H1 (cell line): ENCODE results near the gene IRGC. TPM values are rescaled to one million over a fixed set of nuclear protein-coding genes. Genes with fewer than 3 reads are reported as not detected.

Experiments
- CTCF ChIA-PET: fragments of 300-600 bp; sonication (Branson Sonifier 250); formaldehyde crosslinking; loops from one replicate; lab custom pipeline; 2021; ENCODE audit not compliant: partially characterized antibody; lab: Charles Lee
- POLR2A ChIA-PET: fragments of 300-600 bp; sonication (Branson Sonifier 250); formaldehyde crosslinking; loops from one replicate; lab custom pipeline; 2021; ENCODE audit warnings: inconsistent platforms; ENCODE audit not compliant: partially characterized antibody; lab: Charles Lee
- DNase-seq, 2 experiments: peaks; one replicate each; pipeline versions ENCODE4 v3.0.0 to v3.0.0-alpha.2; 2010 to 2022; ENCODE audit warnings: low spot score in 2 of 2, low read depth in 1 of 2, mixed read lengths in 1 of 2
- FAIRE-seq: peaks from 2 replicates; lab custom pipeline; 2011; peaks lifted over from hg19 to GRCh38; lab: Jason Lieb, UNC
- H2AFZ ChIP-seq: 2 replicates; pipeline ENCODE4 v1.8.1; 2012; ENCODE audit warnings: low read length, inconsistent platforms
- H2AK5ac ChIP-seq: 2 replicates; pipeline ENCODE4 v1.6.1; 2013; ENCODE audit warnings: low read depth, low read length
- H2BK120ac ChIP-seq: replicated peaks from 2 replicates; pipeline ENCODE3; 2013; ENCODE audit warnings: low read depth, low read length, inconsistent platforms
- H2BK12ac ChIP-seq: 2 replicates; pipeline ENCODE4 v1.6.1; 2013; ENCODE audit warnings: low read depth, low read length
- H2BK15ac ChIP-seq: 2 replicates; pipeline ENCODE4 v1.6.1; 2013; ENCODE audit warnings: low read length
- H2BK20ac ChIP-seq: 2 replicates; pipeline ENCODE4 v1.6.1; 2013; ENCODE audit warnings: low read length
- H2BK5ac ChIP-seq: 2 replicates; pipeline ENCODE4 v1.6.1; 2013; ENCODE audit warnings: low read depth, low read length
- H3K14ac ChIP-seq: 2 replicates; pipeline ENCODE4 v1.6.1; 2013; ENCODE audit warnings: inconsistent platforms; ENCODE audit not compliant: insufficient read length
- H3K18ac ChIP-seq: 2 replicates; pipeline ENCODE4 v1.6.1; 2013; ENCODE audit warnings: low read length; ENCODE audit errors: extremely low read depth
- H3K23ac ChIP-seq: 2 replicates; pipeline ENCODE4 v1.6.1; 2013; ENCODE audit warnings: inconsistent platforms; ENCODE audit not compliant: insufficient read length
- H3K23me2 ChIP-seq: 2 replicates; pipeline ENCODE4 v1.6.1; 2013; ENCODE audit warnings: low read depth, low read length
- H3K27ac ChIP-seq: 2 replicates; pipeline ENCODE4 v1.6.1; 2011; ENCODE audit warnings: low read depth, low read length, inconsistent platforms
- H3K27me3 ChIP-seq, 4 experiments: replicated peaks in 1 of 4; 1 replicate in 1 of 4; 2 replicates in 3 of 4; pipeline versions ENCODE4 v1.6.1 to v1.8.1; 2011 to 2013; ENCODE audit warnings: low read length in 3 of 4, mild to moderate bottlenecking in 3 of 4, inconsistent platforms in 2 of 4, mixed read lengths in 2 of 4, moderate library complexity in 1 of 4; ENCODE audit not compliant: control insufficient read depth in 3 of 4, insufficient read depth in 3 of 4; ENCODE audit errors: extremely low read depth in 1 of 4
- H3K36me3 ChIP-seq, 4 experiments: 2 replicates each; pipeline versions ENCODE4 v1.6.1 to v1.8.1; 2011 to 2013; ENCODE audit warnings: mild to moderate bottlenecking in 4 of 4, low read length in 3 of 4, moderate library complexity in 2 of 4, control low read depth in 1 of 4, inconsistent platforms in 1 of 4; ENCODE audit not compliant: insufficient read depth in 4 of 4, control insufficient read depth in 2 of 4
- H3K4ac ChIP-seq: replicated peaks from 2 replicates; pipeline ENCODE3; 2013; ENCODE audit warnings: low read length, low read depth, mixed read lengths, inconsistent platforms; ENCODE audit not compliant: insufficient read length
- H3K4me1 ChIP-seq, 4 experiments: replicated peaks in 1 of 4; 1 replicate in 1 of 4; 2 replicates in 3 of 4; pipeline versions ENCODE4 v1.6.1 to v1.8.1; 2011 to 2013; ENCODE audit warnings: low read length in 3 of 4, inconsistent platforms in 2 of 4, mixed read lengths in 1 of 4; ENCODE audit not compliant: insufficient read depth in 4 of 4, control insufficient read depth in 3 of 4
- H3K4me2 ChIP-seq, 2 experiments: 2 replicates each; pipeline versions ENCODE4 v1.6.1 to v1.8.1; 2011 to 2013; ENCODE audit warnings: low read depth in 2 of 2, low read length in 2 of 2, control low read depth in 1 of 2, inconsistent platforms in 1 of 2, mild to moderate bottlenecking in 1 of 2; ENCODE audit not compliant: insufficient read depth in 1 of 2
- H3K4me3 ChIP-seq, 4 experiments: fragments of 200-600, 300-600 bp in 1 of 4; sonication (generic), shearing (Covaris generic), sonication (Bioruptor Twin) in 1 of 4; 2 replicates each; pipeline versions ENCODE4 v1.5.1 to v1.8.1; 2011 to 2016; ENCODE audit warnings: low read length in 4 of 4, low read depth in 3 of 4, control low read depth in 2 of 4, inconsistent platforms in 2 of 4, mild to moderate bottlenecking in 2 of 4, mixed read lengths in 1 of 4, moderate library complexity in 1 of 4; ENCODE audit not compliant: insufficient read depth in 2 of 4; ENCODE audit errors: extremely low read depth in 1 of 4
- H3K56ac ChIP-seq: replicated peaks from 2 replicates; pipeline ENCODE3; 2013; ENCODE audit warnings: low read depth, mild to moderate bottlenecking, mixed read lengths, low read length, inconsistent platforms; ENCODE audit not compliant: insufficient read length
- H3K79me1 ChIP-seq: 2 replicates; pipeline ENCODE4 v1.6.1; 2013; ENCODE audit warnings: low read depth, low read length, control low read depth
- H3K79me2 ChIP-seq, 2 experiments: 2 replicates each; pipeline versions ENCODE4 v1.6.1 to v1.8.1; 2012 to 2013; ENCODE audit warnings: low read length in 2 of 2, mild to moderate bottlenecking in 2 of 2, inconsistent platforms in 1 of 2; ENCODE audit not compliant: insufficient read depth in 2 of 2, control insufficient read depth in 1 of 2
- H3K9ac ChIP-seq, 4 experiments: replicated peaks in 1 of 4; 1 replicate in 1 of 4; 2 replicates in 3 of 4; pipeline versions ENCODE4 v1.6.1 to v1.8.1; 2011 to 2013; ENCODE audit warnings: low read depth in 3 of 4, low read length in 3 of 4, control low read depth in 2 of 4, mild to moderate bottlenecking in 2 of 4, moderate library complexity in 2 of 4, inconsistent platforms in 1 of 4; ENCODE audit errors: extremely low read depth in 1 of 4
- H3K9me3 ChIP-seq, 2 experiments: 2 replicates each; pipeline versions ENCODE4 v1.6.1 to v1.8.1; 2012 to 2013; ENCODE audit warnings: mild to moderate bottlenecking in 2 of 2, moderate library complexity in 2 of 2, control low read depth in 1 of 2, inconsistent platforms in 1 of 2, low read depth in 1 of 2, low read length in 1 of 2, mixed read lengths in 1 of 2; ENCODE audit not compliant: insufficient read depth in 2 of 2
- H4K20me1 ChIP-seq, 2 experiments: replicated peaks in 1 of 2; 2 replicates each; pipeline versions ENCODE3 to v1.8.1; 2011 to 2013; ENCODE audit warnings: inconsistent platforms in 2 of 2, low read length in 2 of 2, mild to moderate bottlenecking in 1 of 2; ENCODE audit not compliant: insufficient read depth in 2 of 2, control insufficient read depth in 1 of 2
- H4K5ac ChIP-seq: 2 replicates; pipeline ENCODE4 v1.6.1; 2013; ENCODE audit warnings: low read length, low read depth, mixed read lengths, inconsistent platforms; ENCODE audit not compliant: insufficient read length
- H4K8ac ChIP-seq: 2 replicates; pipeline ENCODE4 v1.8.0; 2013; ENCODE audit warnings: mild to moderate bottlenecking, moderate library complexity, low read length, inconsistent platforms; ENCODE audit not compliant: insufficient read depth; ENCODE audit errors: extremely low read depth
- H4K91ac ChIP-seq: replicated peaks from 2 replicates; pipeline ENCODE3; 2013; ENCODE audit warnings: low read length, mixed read lengths, inconsistent platforms; ENCODE audit not compliant: insufficient read length
- GTF2F1 ChIP-seq: IDR thresholded peaks from 2 replicates; pipeline ENCODE4 v1.6.1; 2012; ENCODE audit warnings: low read depth, low read length, improper control_type of control experiment, borderline replicate concordance
- HDAC6 ChIP-seq: IDR thresholded peaks from one replicate; pipeline ENCODE4 v1.7.1; 2012; ENCODE audit warnings: low read depth, mild to moderate bottlenecking, inconsistent platforms, low read length, moderate library complexity
- KDM4A ChIP-seq: IDR thresholded peaks from one replicate; pipeline ENCODE4 v1.7.1; 2012; ENCODE audit warnings: low read depth, mild to moderate bottlenecking, moderate library complexity, low read length, inconsistent platforms; ENCODE audit not compliant: severe bottlenecking
- POLR2A ChIP-seq, 2 experiments: IDR thresholded peaks; 1 replicate in 1 of 2; 2 replicates in 1 of 2; pipeline ENCODE4 v1.6.1; 2011; ENCODE audit warnings: low read depth in 2 of 2, low read length in 2 of 2, mild to moderate bottlenecking in 2 of 2; ENCODE audit errors: control extremely low read depth in 1 of 2
- POU5F1 ChIP-seq: IDR thresholded peaks from 2 replicates; pipeline ENCODE4 v1.6.1; 2011; ENCODE audit warnings: low read depth, mild to moderate bottlenecking, low read length, moderate library complexity
- WGBS, 2 experiments: shearing (Covaris generic) in 1 of 2; methylation state at CpG; one replicate each; pipeline versions ENCODE4 v1.1.6 to v1.1.7; 2013 to 2015; ENCODE audit warnings: low lambda C conversion rate in 2 of 2, mixed read lengths in 2 of 2, inconsistent platforms in 1 of 2, low coverage in 1 of 2, missing lambda C conversion rate in 1 of 2; ENCODE audit not compliant: insufficient replicate concordance in 2 of 2, insufficient coverage in 1 of 2, insufficient read length in 1 of 2; ENCODE audit errors: extremely low coverage in 1 of 2, missing lambda C conversion rate in 1 of 2; 5-methylcytosine and 5-hydroxymethylcytosine counted together
- polyA plus RNA-seq, 7 experiments: library from polyadenylated mRNA; depleted of rRNA in 3 of 7; stranded (reverse) in 5 of 7; unstranded in 2 of 7; fragments of >200 nt in 5 of 7; fragments of 200-250 nt in 2 of 7; gene quantifications; 1 replicate in 5 of 7; 2 replicates in 1 of 7; 4 replicates in 1 of 7; pipeline versions ENCODE4 v1.2.1 to v1.2.3, GENCODE V29; 2011 to 2013; ENCODE audit warnings: missing spikeins in 2 of 7, mixed read lengths in 2 of 7
- total RNA-seq: library from RNA; stranded (reverse); fragmentation: NEBNext Ultra II Directional; extraction: Animal tissue kit (Norgen Biotek cat#: 25700); gene quantifications from 2 replicates; pipeline ENCODE4 v1.2.1, GENCODE V29; 2021
- TF ChIP-seq, protein P1 (sequence below): IDR thresholded peaks from 2 replicates; pipeline ENCODE4 v1.6.1; 2011; ENCODE audit warnings: low read length, improper control_type of control experiment

IRGC gene
- total and polyA plus RNA-seq, 2 of the 8 experiments (the other 6 are each of a cell fraction or from before 2014, with no cell fraction given), result not detected

DNA sequence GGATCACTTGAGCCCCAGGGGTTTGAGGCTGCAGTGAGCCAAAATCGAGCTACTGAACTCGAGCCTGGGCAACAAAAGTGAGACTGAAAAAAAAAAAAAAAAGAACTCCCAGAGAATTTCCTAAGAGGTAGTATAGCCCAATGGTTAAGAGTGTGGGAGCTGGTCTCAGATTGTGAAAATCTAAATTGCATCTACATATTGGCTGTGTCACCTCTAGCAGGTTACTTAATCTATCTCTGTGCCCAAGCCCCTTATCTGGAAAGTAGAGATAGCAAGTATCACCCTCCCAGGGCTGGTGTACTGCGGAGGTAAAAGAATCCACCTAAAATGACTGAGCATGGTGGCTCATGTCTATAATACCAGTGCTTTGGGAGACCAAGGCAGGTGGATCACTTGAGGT is 42.2 kb upstream of the IRGC start:
- FAIRE-seq, result no peak

More for the DNA sequence above, 42.2 kb upstream of the IRGC start:
- Histone ChIP-seq H3K4ac (no peak overlapping the region), H3K27ac (no peak overlapping the region), H3K27me3 (peaks cover 0 to 6% (median 2%) of the 10 kb centered on the region in 4 experiments; a peak in 3 of 7 replicates), H3K9ac (no peak overlapping the region), H2AFZ (no peak overlapping the region), H3K79me1 (no peaks in the 10 kb centered on the region), H2BK120ac (no peak overlapping the region), H3K79me2 (no peaks in the 10 kb centered on the region), H4K20me1 (peaks cover 0 to 2% of the 10 kb centered on the region in 2 experiments), H2BK12ac (no peak overlapping the region), H4K91ac (no peak overlapping the region), H3K14ac (no peak overlapping the region), H3K4me3 (no peak overlapping the region), H3K56ac (no peak overlapping the region), H4K8ac (no peak overlapping the region), H4K5ac (no peak overlapping the region), H3K4me2 (no peak overlapping the region), H3K36me3 (no peaks in the 10 kb centered on the region), H2BK15ac (no peak overlapping the region), H2BK5ac (no peak overlapping the region), H3K18ac (no peak overlapping the region), H3K4me1 (peaks cover 0 to 11% (median 8%) of the 10 kb centered on the region in 4 experiments), H2BK20ac (no peak overlapping the region), H2AK5ac (no peak overlapping the region), H3K23ac (no peak overlapping the region), H3K23me2 (peaks cover 9% of the 10 kb centered on the region; the same call in 1 of the 2 replicates), H3K9me3 (no peaks in the 10 kb centered on the region)
- 89% methylated on average over 3 of the region's 3 CpGs; no CpG with 5 or more reads in 1 of the 2 experiments for WGBS, 2 experiments
- CTCF ChIA-PET, result interaction anchor here (1.0 to 2.3 kb wide), 5 partner anchors 48 to 79 kb away, joined by 3 to 8 read pairs (median 3); no protein-coding TSS in a partner anchor
- POLR2A ChIA-PET, result interaction anchor here (1.1 kb wide), 1 partner anchor 81 kb away, joined by 3 read pairs; the partner anchor contains the start of gene SMG9
- TF ChIP-seq HDAC6 (no peak), KDM4A (no peak), POLR2A (IDR thresholded peaks at IDR 0.05; ENCODE audit: control extremely low read depth in 1 of 2, low read depth in 2 of 2, low read length in 2 of 2) (no peak), GTF2F1 (no peak), POU5F1 (no peak)
- TF ChIP-seq, protein P1, sequence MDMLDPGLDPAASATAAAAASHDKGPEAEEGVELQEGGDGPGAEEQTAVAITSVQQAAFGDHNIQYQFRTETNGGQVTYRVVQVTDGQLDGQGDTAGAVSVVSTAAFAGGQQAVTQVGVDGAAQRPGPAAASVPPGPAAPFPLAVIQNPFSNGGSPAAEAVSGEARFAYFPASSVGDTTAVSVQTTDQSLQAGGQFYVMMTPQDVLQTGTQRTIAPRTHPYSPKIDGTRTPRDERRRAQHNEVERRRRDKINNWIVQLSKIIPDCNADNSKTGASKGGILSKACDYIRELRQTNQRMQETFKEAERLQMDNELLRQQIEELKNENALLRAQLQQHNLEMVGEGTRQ, result no peak
- no peak for DNase-seq
